ENCODE measurements around the gene SLC30A4. TPM values are rescaled to one million over a fixed set of nuclear protein-coding genes. Genes with fewer than 3 reads are reported as not detected.

Gene SLC30A4
- total and polyA plus RNA-seq, 2 experiments from 2014 or later, result not detected

GRCh38 chr15:45441036-45441435 is 81.5 kb downstream of the SLC30A4 start (continued):
- TF ChIP-seq REST (IDR thresholded peaks at IDR 0.05; ENCODE audit: unreplicated experiment) (no peak), ETS1 (IDR thresholded peaks at IDR 0.05) (no peak), STAT1 (IDR thresholded peaks at IDR 0.05; ENCODE audit: unreplicated experiment) (no peak), EZH2phosphoT487 (IDR thresholded peaks at IDR 0.05; ENCODE audit: unreplicated experiment) (no peak)

GRCh38 chr15:45439521-45440260 is 82.9 kb downstream of the SLC30A4 start:
- Histone ChIP-seq H3K27me3 (ENCODE audit: insufficient read depth) (no peaks in the 10 kb centered on the region), H3K36me3 (ENCODE audit: insufficient read depth) (no peaks in the 10 kb centered on the region), H3K4me3 (no peak overlapping the region), H2AFZ (no peak overlapping the region), H3K4me1 (ENCODE audit: insufficient read depth) (peaks cover 4% of the 10 kb centered on the region; the same call in 1 of the 2 replicates), H4K20me1 (replicated peaks; ENCODE audit: insufficient read depth) (no peaks in the 10 kb centered on the region; the same call in 1 of the 2 replicates), H3K27ac (ENCODE audit: low read depth) (no peak overlapping the region), H3F3A (replicated peaks; ENCODE audit: low read depth) (no peaks in the 10 kb centered on the region), H3K4me2 (no peak overlapping the region), H3K9me2 (ENCODE audit: insufficient read depth) (no peaks in the 10 kb centered on the region), H3K79me2 (replicated peaks; ENCODE audit: insufficient read depth) (no peaks in the 10 kb centered on the region)
- no peak overlapping the region for H3K4me3 Mint-ChIP-seq
- no peak for TF ChIP-seq JUNB (IDR thresholded peaks at IDR 0.05; ENCODE audit: unreplicated experiment)
- no peak for TF ChIP-seq EZH2 (IDR thresholded peaks at IDR 0.05; ENCODE audit: low read depth, unreplicated experiment)
- TF ChIP-seq NANOG (IDR thresholded peaks at IDR 0.05; ENCODE audit: borderline replicate concordance), result no peak
- TF ChIP-seq ZNF331 (CRISPR knock-in tag; IDR thresholded peaks at IDR 0.05; ENCODE audit: low read depth), result no peak
- no peak for TF ChIP-seq EZH2phosphoT487 (IDR thresholded peaks at IDR 0.05; ENCODE audit: unreplicated experiment)
- no peak overlapping the region for H3K27ac Mint-ChIP-seq
- ATAC-seq, result no peak
- peaks cover 7% of the 10 kb centered on the region for H3K27me3 Mint-ChIP-seq (ENCODE audit: insufficient read depth, low read depth, poor library complexity)
- no peaks in the 10 kb centered on the region for H3K36me3 Mint-ChIP-seq (ENCODE audit: low read depth)
- no peaks in the 10 kb centered on the region for H3K9me3 Mint-ChIP-seq
- no peak for DNase-seq (ENCODE audit: low spot score)
- H3K4me1 Mint-ChIP-seq, result peaks cover 13% of the 10 kb centered on the region

Data from GM23338 (cell line).